Thoracic aorta (tissue), 2 donors: ENCODE results near the gene KAZN. TPM values are rescaled to one million over a fixed set of nuclear protein-coding genes. Genes with fewer than 3 reads are reported as not detected.
A peak's percentile ranks its signal among the peaks of the same experiment; 100 is the strongest.

Experiments used
- ATAC-seq: fragments of 150-250 bp; one replicate; pipeline ENCODE4 v1.8.0; 2017; ENCODE audit warnings: low read depth; ENCODE audit not compliant: insufficient number of reproducible peaks, low FRiP score
- DNase-seq: peaks from one replicate; pipeline ENCODE4 v3.0.0-alpha.2; 2020; ENCODE audit warnings: low spot score
- H3K27ac ChIP-seq, 2 donors: fragments of 200-600 bp; sonication (generic); 1 replicate in 1 of 2; 2 replicates in 1 of 2; pipeline ENCODE4 v1.5.1; 2016; ENCODE audit warnings: mild to moderate bottlenecking in 2 of 2, moderate library complexity in 2 of 2
- H3K27me3 ChIP-seq: fragments of 200-600 bp; sonication (generic); replicated peaks from 2 replicates; pipeline ENCODE4 v1.6.0; 2016; ENCODE audit warnings: mild to moderate bottlenecking; ENCODE audit not compliant: insufficient read depth
- H3K36me3 ChIP-seq: fragments of 200-600 bp; sonication (generic); one replicate; pipeline ENCODE4 v1.5.1; 2016
- H3K4me1 ChIP-seq, 2 donors: fragments of 200-600 bp; sonication (generic); 1 replicate in 1 of 2; 2 replicates in 1 of 2; pipeline versions ENCODE4 v1.5.1 to v1.6.0; 2016; ENCODE audit warnings: low read depth in 2 of 2, mild to moderate bottlenecking in 1 of 2; ENCODE audit not compliant: control insufficient read depth in 1 of 2
- H3K4me3 ChIP-seq: fragments of 200-600 bp; sonication (generic); 2 replicates; pipeline ENCODE4 v1.5.1; 2016; ENCODE audit warnings: mild to moderate bottlenecking
- H3K9me3 ChIP-seq: fragments of 200-600 bp; sonication (generic); 2 replicates; pipeline ENCODE4 v1.5.1; 2016
- CTCF ChIP-seq: fragments of 200-600 bp; sonication (generic); IDR thresholded peaks from one replicate; pipeline ENCODE4 v1.5.1; 2019; ENCODE audit warnings: antibody characterized with exemption
- total RNA-seq, 2 donors: library from RNA; depleted of rRNA; stranded (reverse); fragments of >200 nt; gene quantifications; one replicate each; pipeline versions ENCODE4 v1.1.0 to v1.2.3, GENCODE V29; 2016

The KAZN gene
- total RNA-seq, 2 donors from 2014 or later: 17.4 to 30.3 TPM

GRCh38 chr1:14914351-14914988, 316.0 kb downstream of the KAZN start:
- Histone ChIP-seq H3K4me3 (no peak overlapping the region), H3K4me1 (peaks cover 11 to 33% of the 10 kb centered on the region in 2 donors), H3K27ac (no peak overlapping the region), H3K27me3 (no peaks in the 10 kb centered on the region), H3K9me3 (no peaks in the 10 kb centered on the region), H3K36me3 (no peaks in the 10 kb centered on the region)
- ATAC-seq (no peak), DNase-seq (no peak)
- TF ChIP-seq CTCF: no peak

GRCh38 chr1:14915356-14916054, 317.0 kb downstream of the KAZN start:
- no peak for DNase-seq

GRCh38 chr1:14919289-14919688, 320.8 kb downstream of the KAZN start:
- no peak overlapping the region for H3K27ac ChIP-seq
- H3K9me3 ChIP-seq: no peaks in the 10 kb centered on the region
- no peaks in the 10 kb centered on the region for H3K36me3 ChIP-seq
- H3K27me3 ChIP-seq: no peaks in the 10 kb centered on the region
- TF ChIP-seq CTCF: no peak
- no peak for DNase-seq
- ATAC-seq: no peak
- no peaks in the 10 kb centered on the region for H3K4me1 ChIP-seq
- H3K4me3 ChIP-seq: no peak overlapping the region

More at GRCh38 chr1:14915356-14916054, 317.0 kb downstream of the KAZN start:
- Histone ChIP-seq H3K9me3 (no peaks in the 10 kb centered on the region), H3K4me1 (peaks cover 11 to 28% of the 10 kb centered on the region in 2 donors), H3K4me3 (no peak overlapping the region), H3K27ac (no peak overlapping the region), H3K27me3 (no peaks in the 10 kb centered on the region), H3K36me3 (no peaks in the 10 kb centered on the region)
- ATAC-seq: no peak
- TF ChIP-seq CTCF: peak; percentile 92

GRCh38 chr1:14919751-14920150, 321.3 kb downstream of the KAZN start:
- H3K4me3 ChIP-seq: no peak overlapping the region
- no peaks in the 10 kb centered on the region for H3K27me3 ChIP-seq
- no peak overlapping the region for H3K27ac ChIP-seq
- ATAC-seq: no peak
- no peaks in the 10 kb centered on the region for H3K9me3 ChIP-seq
- TF ChIP-seq CTCF: no peak
- H3K36me3 ChIP-seq: no peaks in the 10 kb centered on the region
- peaks cover 0 to 2% of the 10 kb centered on the region in 2 donors for H3K4me1 ChIP-seq
- DNase-seq: no peak

DNA sequence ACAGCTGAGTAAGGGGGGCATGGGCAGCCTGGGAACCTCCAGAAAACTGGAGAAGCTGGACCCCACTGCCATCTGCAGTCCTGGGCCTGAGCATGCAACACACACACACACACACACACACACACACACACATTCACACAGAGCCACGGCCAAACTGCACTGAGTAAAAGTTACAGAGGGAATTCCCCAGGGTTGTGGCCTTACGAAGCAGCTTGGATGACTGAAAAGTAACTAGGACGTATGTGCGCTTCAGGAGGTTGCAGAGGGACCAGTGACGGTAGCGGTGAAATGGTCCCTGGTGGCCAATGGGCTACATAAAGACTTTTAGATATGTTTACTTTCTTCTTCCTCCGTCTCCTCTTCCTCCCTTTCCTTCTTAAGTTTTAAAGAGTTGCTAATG, 322.6 kb downstream of the KAZN start:
- no peak overlapping the region for H3K27ac ChIP-seq
- peaks cover 7 to 13% of the 10 kb centered on the region in 2 donors for H3K4me1 ChIP-seq
- H3K4me3 ChIP-seq: no peak overlapping the region
- TF ChIP-seq CTCF: no peak
- H3K27me3 ChIP-seq: no peaks in the 10 kb centered on the region
- no peak for ATAC-seq
- H3K9me3 ChIP-seq: no peaks in the 10 kb centered on the region
- no peaks in the 10 kb centered on the region for H3K36me3 ChIP-seq
- DNase-seq: no peak
